Endothelial cell of umbilical vein (primary cell): ENCODE results near the gene RAB3IL1. TPM values are rescaled to one million over a fixed set of nuclear protein-coding genes. Genes with fewer than 3 reads are reported as not detected.

Experiments used
- BruUV-seq: library from RNA; stranded (reverse); fragments of 400-500 nt; replicated peaks from 2 replicates; lab custom pipeline; 2021; lab: Mats Ljungman, UMichigan
- CTCF ChIA-PET: fragments of 300-600, 350-600 bp; sonication (Branson Sonifier 250); formaldehyde crosslinking; loops from one replicate; lab custom pipeline; 2021; ENCODE audit warnings: antibody characterized with exemption, inconsistent platforms; lab: Charles Lee
- POLR2A ChIA-PET: fragments of 300-600, 350-600 bp; sonication (Branson Sonifier 250); formaldehyde crosslinking; loops from one replicate; lab custom pipeline; 2021; ENCODE audit warnings: antibody characterized with exemption, inconsistent platforms; lab: Charles Lee
- DNase-seq: peaks from one replicate; pipeline ENCODE4 v3.0.0-alpha.2; 2011; ENCODE audit warnings: low read depth, low spot score
- FAIRE-seq: peaks from 2 replicates; lab custom pipeline; 2011; peaks lifted over from hg19 to GRCh38; lab: Jason Lieb, UNC
- H2AFZ ChIP-seq: 2 replicates; pipeline ENCODE4 v1.6.0; 2012; ENCODE audit warnings: low read depth, low read length, control low read depth, inconsistent platforms
- H3K27ac ChIP-seq: 2 replicates; pipeline ENCODE4 v1.5.1; 2011; ENCODE audit warnings: low read depth, mild to moderate bottlenecking, control low read depth, low read length, moderate library complexity; ENCODE audit not compliant: insufficient read depth
- H3K27me3 ChIP-seq, 2 experiments: 2 replicates each; pipeline versions ENCODE4 v1.6.0 to v1.6.1; 2011; ENCODE audit warnings: low read length in 2 of 2, mixed read lengths in 1 of 2; ENCODE audit not compliant: control insufficient read depth in 2 of 2, insufficient read depth in 2 of 2
- H3K36me3 ChIP-seq, 2 experiments: 2 replicates in 1 of 2; 3 replicates in 1 of 2; pipeline ENCODE4 v1.5.1; 2011; ENCODE audit warnings: low read length in 2 of 2, mild to moderate bottlenecking in 1 of 2, moderate library complexity in 1 of 2; ENCODE audit not compliant: control insufficient read depth in 2 of 2, insufficient read depth in 2 of 2; ENCODE audit errors: extremely low read depth in 1 of 2
- H3K4me1 ChIP-seq: 3 replicates; pipeline ENCODE4 v1.5.1; 2011; ENCODE audit warnings: mild to moderate bottlenecking, low read length; ENCODE audit not compliant: control insufficient read depth, insufficient read depth; ENCODE audit errors: extremely low read depth
- H3K4me2 ChIP-seq: 2 replicates; pipeline ENCODE4 v1.6.1; 2011; ENCODE audit warnings: low read length, control low read depth, mixed read lengths; ENCODE audit not compliant: insufficient read depth
- H3K4me3 ChIP-seq, 3 experiments: fragments of 200-600 bp in 1 of 3; sonication (generic), shearing (Covaris generic) in 1 of 3; replicated peaks in 1 of 3; 2 replicates each; pipeline ENCODE4 v1.5.1; 2011 to 2016; ENCODE audit warnings: control low read depth in 3 of 3, low read length in 3 of 3, mild to moderate bottlenecking in 2 of 3, inconsistent platforms in 1 of 3, low read depth in 1 of 3, moderate library complexity in 1 of 3; ENCODE audit not compliant: insufficient read depth in 1 of 3
- H3K79me2 ChIP-seq: 2 replicates; pipeline ENCODE4 v1.6.0; 2012; ENCODE audit warnings: low read length, inconsistent platforms; ENCODE audit not compliant: control insufficient read depth, insufficient read depth
- H3K9ac ChIP-seq: replicated peaks from 2 replicates; pipeline ENCODE3; 2011; ENCODE audit warnings: low read length, control low read depth; ENCODE audit not compliant: insufficient read depth; ENCODE audit errors: extremely low read depth
- H3K9me1 ChIP-seq: replicated peaks from 3 replicates; pipeline ENCODE4 v1.6.0; 2011; ENCODE audit warnings: mild to moderate bottlenecking, low read length; ENCODE audit not compliant: control insufficient read depth, insufficient read depth; ENCODE audit errors: extremely low read depth
- H3K9me3 ChIP-seq: replicated peaks from 2 replicates; pipeline ENCODE4 v1.5.1; 2012; ENCODE audit warnings: low read length, inconsistent platforms; ENCODE audit not compliant: control insufficient read depth, insufficient read depth
- H4K20me1 ChIP-seq: replicated peaks from 2 replicates; pipeline ENCODE3; 2011; ENCODE audit warnings: mild to moderate bottlenecking, low read length; ENCODE audit not compliant: control insufficient read depth, insufficient read depth; ENCODE audit errors: extremely low read depth
- EZH2 ChIP-seq: IDR thresholded peaks from 2 replicates; pipeline ENCODE4 v1.6.1; 2012; ENCODE audit warnings: borderline replicate concordance, low read depth, mild to moderate bottlenecking, moderate library complexity, low read length, inconsistent platforms; ENCODE audit not compliant: severe bottlenecking
- FOS ChIP-seq: IDR thresholded peaks from 2 replicates; pipeline ENCODE4 v1.6.1; 2011; ENCODE audit warnings: mild to moderate bottlenecking, low read length, moderate library complexity, borderline replicate concordance; ENCODE audit not compliant: insufficient read depth
- GATA2 ChIP-seq: IDR thresholded peaks from 2 replicates; pipeline ENCODE4 v1.7.0; 2011; ENCODE audit warnings: low read depth, mild to moderate bottlenecking, moderate library complexity, mixed read lengths, low read length; ENCODE audit not compliant: insufficient read length, insufficient read depth
- JUN ChIP-seq: IDR thresholded peaks from 2 replicates; pipeline ENCODE4 v1.6.1; 2011; ENCODE audit warnings: borderline replicate concordance, low read depth; ENCODE audit not compliant: insufficient read length, insufficient read depth
- MYC ChIP-seq: IDR thresholded peaks from one replicate; pipeline ENCODE4 v1.6.1; 2011; ENCODE audit warnings: mild to moderate bottlenecking, low read depth, low read length
- POLR2A ChIP-seq: IDR thresholded peaks from 2 replicates; pipeline ENCODE4 v1.6.1; 2012; ENCODE audit warnings: low read depth, mild to moderate bottlenecking, control low read depth, low read length
- POLR2AphosphoS5 ChIP-seq: IDR thresholded peaks from 2 replicates; pipeline ENCODE4 v1.6.1; 2012; ENCODE audit warnings: low read depth, mild to moderate bottlenecking, control low read depth, low read length, moderate library complexity; ENCODE audit not compliant: insufficient read depth
- dilution Hi-C: fragments of 300-500 bp; cut with MboI; formaldehyde crosslinking; loops from one replicate; pipeline ENCODE4 v1.15.0; 2019; ENCODE audit warnings: low sequenced_read_pairs; ENCODE audit not compliant: extremely low pct_ligation_motif_present
- intact Hi-C: fragments of 100-400 bp; cut with micrococcal nuclease; formaldehyde crosslinking; loops from one replicate; pipeline ENCODE4 v1.10.0; 2022
- polyA plus RNA-seq, 4 experiments: library from polyadenylated mRNA; depleted of rRNA in 3 of 4; stranded (reverse) in 3 of 4; unstranded in 1 of 4; fragments of >200 nt; gene quantifications; 2 replicates each; pipeline versions ENCODE4 v1.2.1 to v1.2.3, GENCODE V29; 2011 to 2012; ENCODE audit warnings: missing spikeins in 1 of 4
- total RNA-seq: library from RNA; stranded (reverse); gene quantifications from 2 replicates; pipeline ENCODE4 v1.2.3, GENCODE V29; 2021
- TF ChIP-seq, protein P1 (sequence below): IDR thresholded peaks from 2 replicates; pipeline ENCODE4 v1.6.1; 2011; ENCODE audit not compliant: insufficient read depth, insufficient read length
- TF ChIP-seq, protein P2 (sequence below), 2 donors: IDR thresholded peaks; 1 replicate in 1 of 2; 2 replicates in 1 of 2; pipeline ENCODE4 v1.5.1; 2011; ENCODE audit warnings: low read length in 2 of 2, mild to moderate bottlenecking in 2 of 2, moderate library complexity in 2 of 2, control low read depth in 1 of 2, inconsistent platforms in 1 of 2, low read depth in 1 of 2; ENCODE audit not compliant: insufficient read depth in 1 of 2; ENCODE audit errors: extremely low read depth in 1 of 2

RAB3IL1 gene
- total and polyA plus RNA-seq, 2 donors (not counting 3 experiments of a cell fraction or from before 2014, with no cell fraction given) = 1.8 to 3.6 TPM

GRCh38 chr11:61905801-61906521, 11.4 kb downstream of the RAB3IL1 start:
- dilution Hi-C loops = no loop called here
- no peaks in the 10 kb centered on the region for H3K27me3 ChIP-seq

More at GRCh38 chr11:61905801-61906521, 11.4 kb downstream of the RAB3IL1 start:
- TF ChIP-seq EZH2 (no peak), POLR2AphosphoS5 (no peak), JUN (no peak), MYC (no peak), FOS (no peak), POLR2A (no peak), GATA2 (no peak)
- TF ChIP-seq, protein P1, sequence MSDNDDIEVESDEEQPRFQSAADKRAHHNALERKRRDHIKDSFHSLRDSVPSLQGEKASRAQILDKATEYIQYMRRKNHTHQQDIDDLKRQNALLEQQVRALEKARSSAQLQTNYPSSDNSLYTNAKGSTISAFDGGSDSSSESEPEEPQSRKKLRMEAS = no peak
- TF ChIP-seq, protein P2, sequence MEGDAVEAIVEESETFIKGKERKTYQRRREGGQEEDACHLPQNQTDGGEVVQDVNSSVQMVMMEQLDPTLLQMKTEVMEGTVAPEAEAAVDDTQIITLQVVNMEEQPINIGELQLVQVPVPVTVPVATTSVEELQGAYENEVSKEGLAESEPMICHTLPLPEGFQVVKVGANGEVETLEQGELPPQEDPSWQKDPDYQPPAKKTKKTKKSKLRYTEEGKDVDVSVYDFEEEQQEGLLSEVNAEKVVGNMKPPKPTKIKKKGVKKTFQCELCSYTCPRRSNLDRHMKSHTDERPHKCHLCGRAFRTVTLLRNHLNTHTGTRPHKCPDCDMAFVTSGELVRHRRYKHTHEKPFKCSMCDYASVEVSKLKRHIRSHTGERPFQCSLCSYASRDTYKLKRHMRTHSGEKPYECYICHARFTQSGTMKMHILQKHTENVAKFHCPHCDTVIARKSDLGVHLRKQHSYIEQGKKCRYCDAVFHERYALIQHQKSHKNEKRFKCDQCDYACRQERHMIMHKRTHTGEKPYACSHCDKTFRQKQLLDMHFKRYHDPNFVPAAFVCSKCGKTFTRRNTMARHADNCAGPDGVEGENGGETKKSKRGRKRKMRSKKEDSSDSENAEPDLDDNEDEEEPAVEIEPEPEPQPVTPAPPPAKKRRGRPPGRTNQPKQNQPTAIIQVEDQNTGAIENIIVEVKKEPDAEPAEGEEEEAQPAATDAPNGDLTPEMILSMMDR (IDR thresholded peaks at IDR 0.05; ENCODE audit: extremely low read depth in 1 of 2, insufficient read depth in 1 of 2, low read depth in 1 of 2, low read length in 2 of 2) = no peak
- no peaks in the 10 kb centered on the region for H3K79me2 ChIP-seq
- no peak for DNase-seq
- H3K9me1 ChIP-seq = no peaks in the 10 kb centered on the region
- CTCF ChIA-PET = interaction anchor here (0.6 to 16.0 kb wide), 3 partner anchors 10 to 202 kb away, joined by 3 to 416 read pairs (median 12); no protein-coding TSS in a partner anchor
- intact Hi-C loops = no loop called here
- no peak overlapping the region for H3K4me3 ChIP-seq
- H3K36me3 ChIP-seq = no peaks in the 10 kb centered on the region
- H2AFZ ChIP-seq = no peak overlapping the region
- no peaks in the 10 kb centered on the region for H3K4me1 ChIP-seq
- H4K20me1 ChIP-seq = no peaks in the 10 kb centered on the region
- no peak overlapping the region for H3K27ac ChIP-seq
- no TSS peak for BruUV-seq
- POLR2A ChIA-PET = no interaction called here
- no peaks in the 10 kb centered on the region for H3K9me3 ChIP-seq
- no peak overlapping the region for H3K9ac ChIP-seq
- no peak overlapping the region for H3K4me2 ChIP-seq
- no peak for FAIRE-seq
